Type B pancreatic cell (in vitro differentiated cells): ENCODE measurements around the gene KRTAP13-4. TPM values are rescaled to one million over a fixed set of nuclear protein-coding genes. Genes with fewer than 3 reads are reported as not detected.

Source experiments
- DNase-seq: peaks from one replicate; pipeline ENCODE4 v3.0.0; 2021; ENCODE audit warnings: mixed read lengths; ENCODE audit not compliant: unreplicated experiment; ENCODE audit errors: extremely low spot score
- H3K27ac Mint-ChIP-seq: 2 replicates; pipeline ENCODE4 v1.8.0; 2021; ENCODE audit warnings: mild to moderate bottlenecking, mixed read lengths
- H3K27me3 Mint-ChIP-seq: 2 replicates; pipeline ENCODE4 v1.8.0; 2021; ENCODE audit warnings: mixed read lengths
- H3K36me3 Mint-ChIP-seq: 2 replicates; pipeline ENCODE4 v1.8.0; 2021; ENCODE audit warnings: mixed read lengths
- H3K4me1 Mint-ChIP-seq: one replicate; pipeline ENCODE4 v1.8.0; 2021; ENCODE audit warnings: mixed read lengths; ENCODE audit not compliant: unreplicated experiment
- H3K4me3 Mint-ChIP-seq: 2 replicates; pipeline ENCODE4 v1.8.0; 2021; ENCODE audit warnings: mild to moderate bottlenecking, mixed read lengths
- H3K9me3 Mint-ChIP-seq: 2 replicates; pipeline ENCODE4 v1.8.0; 2021; ENCODE audit warnings: mixed read lengths
- CTCF ChIP-seq: fragments of 200-600 bp; sonication (generic); conservative IDR thresholded peaks from 2 replicates; pipeline ENCODE4 v1.5.0; 2021; ENCODE audit warnings: antibody characterized with exemption, mild to moderate bottlenecking
- long read RNA-seq: library from polyadenylated mRNA; unstranded; transcript quantifications from one replicate; pipeline ENCODE4 v2.0.0, GENCODE V29; 2020
- total RNA-seq: library from RNA; stranded (reverse); gene quantifications from 2 replicates; pipeline ENCODE4 v1.2.1, GENCODE V29; 2021; ENCODE audit warnings: low replicate concordance

The KRTAP13-4 gene
- total RNA-seq: not detected in 2 replicates
- long read RNA-seq: 0 reads

GRCh38 chr21:30430170-30430655 lies at the start of gene KRTAP13-4:
KRTAP13-4 (plus strand) TSS chr21:30430220; CDS start chr21:30430276, 56 bp downstream.
- no peaks in the 10 kb centered on the region for H3K36me3 Mint-ChIP-seq
- no peak for DNase-seq
- no peaks in the 10 kb centered on the region for H3K9me3 Mint-ChIP-seq
- H3K27ac Mint-ChIP-seq: no peak within 1 kb of the TSS
- no peaks in the 10 kb centered on the region for H3K4me1 Mint-ChIP-seq
- peaks cover 3% of the 10 kb centered on the region for H3K27me3 Mint-ChIP-seq
- no peak within 1 kb of the TSS for H3K4me3 Mint-ChIP-seq
- no peak for TF ChIP-seq CTCF

- H3K4me3 Mint-ChIP-seq: no peak overlapping the region
- no peak for DNase-seq
- no peaks in the 10 kb centered on the region for H3K9me3 Mint-ChIP-seq
- no peak overlapping the region for H3K27ac Mint-ChIP-seq
- no peak for TF ChIP-seq CTCF
- no peaks in the 10 kb centered on the region for H3K36me3 Mint-ChIP-seq
- no peaks in the 10 kb centered on the region for H3K4me1 Mint-ChIP-seq
- peaks cover 11% of the 10 kb centered on the region for H3K27me3 Mint-ChIP-seq
Measured at GRCh38 chr21:30382201-30382600, 47.8 kb upstream of the KRTAP13-4 start.

GRCh38 chr21:30391492-30392025 lies 38.5 kb upstream of the KRTAP13-4 start:
- Mint-ChIP-seq H3K36me3 (no peaks in the 10 kb centered on the region), H3K4me3 (no peak overlapping the region), H3K27ac (no peak overlapping the region), H3K27me3 (peaks cover 25% of the 10 kb centered on the region), H3K4me1 (no peaks in the 10 kb centered on the region), H3K9me3 (peaks cover 21% of the 10 kb centered on the region)
- DNase-seq: no peak
- TF ChIP-seq CTCF: no peak

GRCh38 chr21:30395731-30396130 lies 34.3 kb upstream of the KRTAP13-4 start, which contains the start of gene KRTAP13-1:
KRTAP13-1 (plus strand) TSS chr21:30396031; CDS start chr21:30396087, 56 bp downstream.
- H3K4me1 Mint-ChIP-seq: no peaks in the 10 kb centered on the region
- no peak within 1 kb of the TSS for H3K4me3 Mint-ChIP-seq
- no peak within 1 kb of the TSS for H3K27ac Mint-ChIP-seq
- H3K27me3 Mint-ChIP-seq: peaks cover 14% of the 10 kb centered on the region
- no peak for DNase-seq
- no peak for TF ChIP-seq CTCF
- no peaks in the 10 kb centered on the region for H3K36me3 Mint-ChIP-seq
- H3K9me3 Mint-ChIP-seq: peaks cover 11% of the 10 kb centered on the region

- DNase-seq: no peak
- H3K27ac Mint-ChIP-seq: peak overlapping the region; percentile 25
- H3K4me1 Mint-ChIP-seq: peaks cover 5% of the 10 kb centered on the region
- peaks cover 8% of the 10 kb centered on the region for H3K27me3 Mint-ChIP-seq
- H3K9me3 Mint-ChIP-seq: peaks cover 7% of the 10 kb centered on the region
- H3K4me3 Mint-ChIP-seq: peak overlapping the region; percentile 74
- H3K36me3 Mint-ChIP-seq: peaks cover 5% of the 10 kb centered on the region
- peak; percentile 70 for TF ChIP-seq CTCF
Measured at GRCh38 chr21:30408782-30409494, 21.1 kb upstream of the KRTAP13-4 start.
